Immature natural killer cell (primary cell): ENCODE data around the gene MAN2B2. TPM values are rescaled to one million over a fixed set of nuclear protein-coding genes. Genes with fewer than 3 reads are reported as not detected.

ENCODE experiments used
- DNase-seq, 3 donors: peaks; one replicate each; pipeline ENCODE4 v3.0.0; 2022; ENCODE audit warnings: mixed read lengths in 1 of 3
- H3K27ac Mint-ChIP-seq, 6 donors: one replicate each; pipeline ENCODE4 v1.8.0; 2020; ENCODE audit warnings: mixed read lengths in 6 of 6, mild to moderate bottlenecking in 5 of 6, inconsistent platforms in 4 of 6, moderate library complexity in 3 of 6
- H3K27me3 Mint-ChIP-seq, 3 donors: one replicate each; pipeline ENCODE4 v1.8.0; 2020 to 2021; ENCODE audit warnings: low read depth in 3 of 3, mild to moderate bottlenecking in 3 of 3, mixed read lengths in 3 of 3, moderate library complexity in 3 of 3, inconsistent platforms in 1 of 3
- H3K36me3 Mint-ChIP-seq, 3 donors: one replicate each; pipeline ENCODE4 v1.8.0; 2020; ENCODE audit warnings: mixed read lengths in 3 of 3, inconsistent platforms in 2 of 3, mild to moderate bottlenecking in 2 of 3
- H3K4me1 Mint-ChIP-seq, 2 donors: one replicate each; pipeline ENCODE4 v1.8.0; 2020; ENCODE audit warnings: inconsistent platforms in 2 of 2, mild to moderate bottlenecking in 2 of 2, mixed read lengths in 2 of 2, moderate library complexity in 1 of 2
- H3K4me3 Mint-ChIP-seq, 5 donors: one replicate each; pipeline ENCODE4 v1.8.0; 2020; ENCODE audit warnings: mild to moderate bottlenecking in 5 of 5, mixed read lengths in 5 of 5, inconsistent platforms in 3 of 5, moderate library complexity in 3 of 5
- H3K9me3 Mint-ChIP-seq, 6 donors: one replicate each; pipeline ENCODE4 v1.8.0; 2020; ENCODE audit warnings: mild to moderate bottlenecking in 6 of 6, mixed read lengths in 6 of 6, inconsistent platforms in 4 of 6, moderate library complexity in 3 of 6
- polyA plus RNA-seq, 3 donors: library from polyadenylated mRNA; unstranded; fragments of 300-500 nt; fragmentation: Illumina TruSeq; gene quantifications; one replicate each; pipeline ENCODE4 v1.2.3, GENCODE V29; 2021

Gene MAN2B2
- polyA plus RNA-seq, 3 donors from 2014 or later = 12.9 to 34.9 (median 15.3) TPM

DNA sequence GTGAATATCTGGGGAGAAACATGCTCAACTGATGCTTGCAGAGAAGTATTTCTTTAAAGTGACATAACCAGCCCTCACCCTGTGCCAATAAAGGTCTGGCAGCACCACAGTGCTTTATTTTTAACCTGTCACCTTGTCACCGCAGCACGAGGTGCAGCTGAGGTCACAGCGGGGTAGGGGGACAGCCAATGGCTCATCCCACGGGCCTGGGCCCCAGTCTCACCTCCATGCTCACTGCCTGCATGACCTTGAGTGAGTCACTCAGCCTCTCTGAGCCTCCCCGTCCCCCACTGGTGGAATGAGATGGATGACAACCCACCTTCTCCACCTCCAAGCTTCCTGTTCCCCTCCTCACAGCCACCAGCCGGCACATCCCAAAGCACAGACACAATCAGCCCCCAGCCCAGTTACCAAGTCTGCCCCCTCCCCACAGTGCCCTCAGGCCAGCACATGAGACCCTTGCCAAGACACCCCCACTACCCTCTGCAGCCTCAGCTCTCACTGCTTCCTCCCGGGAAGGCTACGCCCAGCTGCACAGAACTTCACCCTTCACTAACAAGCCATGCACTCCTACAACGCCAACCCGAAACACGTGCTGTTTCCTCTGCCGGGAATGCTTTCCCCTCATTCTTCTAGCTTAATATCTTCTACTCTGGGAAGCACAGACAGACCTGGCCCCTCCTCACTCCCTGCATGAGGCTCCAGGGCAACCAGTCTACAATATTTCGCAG, 24.9 kb upstream of the MAN2B2 start:
- Mint-ChIP-seq H3K9me3 (peaks cover 0 to 3% (median 0%) of the 10 kb centered on the region in 6 donors), H3K27me3 (peaks cover 7 to 24% (median 12%) of the 10 kb centered on the region in 3 donors), H3K36me3 (no peaks in the 10 kb centered on the region), H3K4me3 (no peak overlapping the region), H3K4me1 (no peaks in the 10 kb centered on the region), H3K27ac (no peak overlapping the region)
- DNase-seq = no peak

DNA sequence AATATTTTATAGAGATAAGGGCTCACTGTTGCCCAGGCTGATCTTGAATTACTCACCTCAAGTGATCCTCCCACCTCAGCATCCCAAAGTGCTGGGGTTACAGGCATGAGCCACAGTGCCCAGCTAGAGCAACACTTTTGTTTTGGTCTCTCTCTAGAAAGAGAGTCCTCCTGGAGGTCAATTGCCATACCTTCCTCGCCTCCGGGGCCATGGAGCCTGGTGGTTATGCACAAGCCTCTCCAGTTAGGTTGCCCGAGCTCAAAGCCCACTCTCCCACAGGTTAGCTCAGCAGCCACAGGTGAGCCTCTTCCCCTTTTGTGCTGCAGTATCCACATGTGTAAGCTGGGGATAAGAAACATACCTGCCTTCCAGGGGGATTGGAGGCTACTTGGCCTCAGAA, 24.2 kb upstream of the MAN2B2 start:
- Mint-ChIP-seq H3K36me3 (no peaks in the 10 kb centered on the region), H3K9me3 (peaks cover 0 to 3% (median 0%) of the 10 kb centered on the region in 6 donors), H3K27ac (no peak overlapping the region), H3K4me3 (no peak overlapping the region), H3K27me3 (peaks cover 9 to 24% (median 12%) of the 10 kb centered on the region in 3 donors), H3K4me1 (no peaks in the 10 kb centered on the region)
- no peak for DNase-seq

DNA sequence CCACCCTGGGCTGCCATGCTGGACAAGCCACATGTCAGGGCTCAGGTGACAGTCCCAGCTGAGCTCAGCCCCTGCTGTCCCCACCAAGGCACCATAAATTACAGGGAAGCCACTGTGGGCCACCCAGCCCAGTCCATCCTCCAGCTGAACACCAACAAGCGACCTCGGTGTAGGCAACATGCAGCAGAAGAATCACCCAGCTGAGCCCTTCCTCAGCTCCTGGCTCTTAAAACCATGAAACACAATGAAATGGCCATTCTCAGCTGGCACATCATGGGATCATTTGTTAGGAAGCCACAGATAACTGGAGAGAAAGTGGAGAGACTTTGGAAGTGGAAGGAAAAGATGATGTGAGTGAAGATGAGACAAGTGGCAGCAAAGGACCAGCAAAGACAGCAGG, 23.3 kb upstream of the MAN2B2 start:
- DNase-seq = no peak
- peaks cover 7 to 24% (median 14%) of the 10 kb centered on the region in 3 donors for H3K27me3 Mint-ChIP-seq
- H3K4me3 Mint-ChIP-seq = no peak overlapping the region
- H3K9me3 Mint-ChIP-seq = peaks cover 0 to 3% (median 0%) of the 10 kb centered on the region in 6 donors
- H3K36me3 Mint-ChIP-seq = no peaks in the 10 kb centered on the region
- no peaks in the 10 kb centered on the region for H3K4me1 Mint-ChIP-seq
- H3K27ac Mint-ChIP-seq = no peak overlapping the region

DNA sequence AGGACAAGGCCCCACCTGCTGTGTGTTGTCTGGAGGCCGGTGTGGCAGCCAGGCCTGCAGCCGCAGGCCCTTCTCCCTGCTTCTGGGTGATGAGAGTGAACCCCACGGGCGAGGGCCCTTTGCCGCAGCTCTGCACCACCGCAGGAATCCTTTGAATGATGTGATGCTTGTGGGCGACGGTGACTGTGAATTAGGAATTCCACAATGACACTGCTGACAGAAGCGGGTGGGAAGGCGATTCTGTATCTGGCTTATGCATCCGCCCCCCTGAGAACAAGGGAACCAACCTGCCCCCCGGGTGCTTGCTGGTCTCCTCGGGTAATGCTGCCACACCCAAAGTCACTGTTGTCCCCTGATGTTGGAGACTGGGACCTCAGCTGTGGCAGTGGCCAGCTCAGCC, 19.5 kb upstream of the MAN2B2 start:
- Mint-ChIP-seq H3K9me3 (no peaks in the 10 kb centered on the region), H3K27ac (no peak overlapping the region), H3K4me1 (no peaks in the 10 kb centered on the region), H3K4me3 (no peak overlapping the region), H3K27me3 (peaks cover 4 to 33% (median 10%) of the 10 kb centered on the region in 3 donors), H3K36me3 (no peaks in the 10 kb centered on the region)
- no peak for DNase-seq

DNA sequence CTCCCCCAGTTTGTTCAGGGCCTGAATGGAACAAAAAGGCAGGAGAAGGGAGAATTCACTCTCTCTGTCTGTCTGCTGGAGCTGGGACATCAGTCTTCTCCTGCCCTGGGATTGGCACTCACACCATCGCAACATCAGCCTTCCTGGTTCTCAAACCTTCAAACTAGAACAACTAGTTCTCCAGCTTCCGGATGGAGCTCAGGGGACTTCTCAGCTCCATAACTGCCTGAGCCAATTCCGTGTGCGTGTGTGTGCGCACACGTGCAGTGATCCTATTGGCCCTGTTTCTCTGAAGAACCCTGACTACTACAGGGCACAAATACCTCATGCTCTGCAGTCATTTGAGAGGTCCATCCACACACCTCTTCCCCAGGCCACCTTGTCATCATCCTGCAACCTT, 18.7 kb upstream of the MAN2B2 start:
- H3K36me3 Mint-ChIP-seq = no peaks in the 10 kb centered on the region
- no peak for DNase-seq
- H3K27ac Mint-ChIP-seq = no peak overlapping the region
- H3K9me3 Mint-ChIP-seq = no peaks in the 10 kb centered on the region
- H3K4me1 Mint-ChIP-seq = peaks cover under 1 to 2% of the 10 kb centered on the region in 2 donors
- H3K4me3 Mint-ChIP-seq = no peak overlapping the region
- H3K27me3 Mint-ChIP-seq = peaks cover 5 to 33% (median 8%) of the 10 kb centered on the region in 3 donors

DNA sequence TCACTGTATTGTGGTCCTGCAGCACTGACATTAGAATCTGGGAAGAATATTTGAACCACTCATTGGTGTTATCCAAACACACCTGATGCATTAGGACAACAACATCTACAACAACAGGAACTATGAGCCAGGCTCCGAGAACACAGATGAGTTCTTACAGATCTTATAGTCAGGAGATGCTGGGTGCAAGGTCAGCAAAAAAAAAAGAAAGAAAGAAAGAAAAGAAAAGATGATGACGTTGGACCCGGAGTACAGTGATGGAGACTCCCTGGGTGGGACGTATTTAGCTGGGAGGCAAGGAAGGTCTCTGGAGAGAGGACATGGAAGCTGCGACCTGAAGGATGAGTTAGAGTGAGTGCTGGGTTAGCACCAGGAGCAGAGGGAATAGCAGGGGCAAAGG, 17.8 kb upstream of the MAN2B2 start:
- Mint-ChIP-seq H3K27me3 (peaks cover 7 to 33% (median 15%) of the 10 kb centered on the region in 3 donors), H3K4me3 (no peak overlapping the region), H3K27ac (no peak overlapping the region), H3K36me3 (no peaks in the 10 kb centered on the region), H3K9me3 (no peaks in the 10 kb centered on the region), H3K4me1 (peaks cover 6 to 8% of the 10 kb centered on the region in 2 donors)
- DNase-seq = no peak

DNA sequence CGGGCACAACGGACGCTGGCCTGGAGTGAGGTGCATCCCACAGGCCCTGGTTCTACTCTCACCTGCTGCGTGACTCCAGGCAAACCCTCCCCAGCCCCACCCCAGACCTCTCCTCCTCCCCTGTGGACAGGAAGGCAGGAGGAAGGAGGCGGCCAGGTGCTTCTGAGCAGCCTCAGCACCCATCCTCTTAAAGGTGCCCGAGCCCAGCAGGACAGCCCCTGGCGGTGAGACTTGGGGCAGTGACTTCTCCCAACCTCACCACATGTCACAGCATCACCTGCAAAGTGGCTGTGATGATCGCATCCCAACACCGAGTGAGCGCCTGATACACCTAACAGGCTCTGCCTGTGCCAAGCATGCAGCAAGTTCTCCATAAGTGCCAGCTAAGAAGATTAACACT, 17.1 kb upstream of the MAN2B2 start:
- H3K9me3 Mint-ChIP-seq = no peaks in the 10 kb centered on the region
- no peak overlapping the region for H3K4me3 Mint-ChIP-seq
- peaks cover 6 to 8% of the 10 kb centered on the region in 2 donors for H3K4me1 Mint-ChIP-seq
- no peaks in the 10 kb centered on the region for H3K36me3 Mint-ChIP-seq
- H3K27me3 Mint-ChIP-seq = peaks cover 7 to 31% (median 20%) of the 10 kb centered on the region in 3 donors
- DNase-seq = no peak
- no peak overlapping the region for H3K27ac Mint-ChIP-seq

DNA sequence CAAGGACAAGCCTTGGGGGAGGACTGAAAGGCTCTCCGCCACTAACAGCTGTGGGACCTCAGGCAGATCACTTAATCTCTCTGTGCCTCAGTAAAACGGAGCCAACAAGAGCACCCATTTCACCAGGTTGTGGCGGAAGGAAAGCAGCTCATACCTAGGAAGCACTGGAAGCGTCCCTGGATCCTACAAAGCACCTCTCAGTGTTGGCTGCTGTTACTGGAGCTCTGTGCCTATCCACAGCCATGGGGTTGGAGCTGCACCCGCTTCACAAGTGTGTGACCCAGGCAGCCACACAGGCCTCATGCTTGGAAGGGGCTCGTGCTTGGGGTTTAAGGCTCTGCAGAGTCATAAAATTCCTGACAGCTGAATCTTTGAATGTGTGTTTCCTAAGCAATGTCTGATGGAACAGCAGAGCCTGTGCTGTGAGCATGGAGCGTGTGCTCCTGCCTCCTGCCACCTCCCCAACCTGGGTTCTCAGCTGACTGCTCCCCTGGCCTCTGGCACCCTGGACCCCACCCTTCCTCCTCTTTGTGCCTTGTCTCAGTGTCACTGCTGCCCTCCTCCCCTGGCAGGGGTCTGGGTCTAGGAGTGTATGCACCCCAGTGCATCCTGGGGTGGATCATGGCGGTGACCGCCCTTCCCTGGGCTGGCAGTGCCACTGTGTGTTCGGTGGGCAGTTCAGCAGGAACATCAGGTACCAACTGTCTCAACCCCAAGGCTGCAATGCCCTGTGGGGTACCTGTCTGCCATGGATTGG, 14.4 kb upstream of the MAN2B2 start:
- no peak overlapping the region for H3K27ac Mint-ChIP-seq
- no peaks in the 10 kb centered on the region for H3K36me3 Mint-ChIP-seq
- H3K9me3 Mint-ChIP-seq = no peaks in the 10 kb centered on the region
- H3K4me3 Mint-ChIP-seq = peak overlapping the region in 1 of 5 donors; percentile 15
- H3K27me3 Mint-ChIP-seq = peaks cover 17 to 39% (median 20%) of the 10 kb centered on the region in 3 donors
- no peak for DNase-seq
- H3K4me1 Mint-ChIP-seq = peaks cover 6 to 10% of the 10 kb centered on the region in 2 donors

DNA sequence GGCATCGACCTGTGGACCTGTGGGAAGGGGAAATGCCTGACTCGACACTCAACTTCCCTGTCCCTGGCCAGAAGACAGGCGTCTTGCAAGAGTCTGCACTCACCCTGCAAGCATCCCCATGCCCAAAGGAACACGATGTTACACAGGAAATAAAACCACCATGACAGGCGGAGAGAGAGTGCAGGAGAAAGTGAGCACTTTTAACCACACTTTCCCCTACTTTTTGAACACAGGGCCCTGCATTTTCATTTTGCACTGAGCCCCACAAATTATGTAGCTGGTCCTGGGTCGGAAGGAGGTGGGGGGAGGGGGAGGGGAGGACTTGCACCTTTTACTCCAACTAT, 13.8 kb upstream of the MAN2B2 start:
- H3K36me3 Mint-ChIP-seq = no peaks in the 10 kb centered on the region
- peaks cover 17 to 40% (median 22%) of the 10 kb centered on the region in 3 donors for H3K27me3 Mint-ChIP-seq
- H3K9me3 Mint-ChIP-seq = no peaks in the 10 kb centered on the region
- H3K4me1 Mint-ChIP-seq = peaks cover 6 to 10% of the 10 kb centered on the region in 2 donors
- no peak for DNase-seq
- H3K4me3 Mint-ChIP-seq = peak overlapping the region in 2 of 5 donors; percentile 15 to 51
- no peak overlapping the region for H3K27ac Mint-ChIP-seq

DNA sequence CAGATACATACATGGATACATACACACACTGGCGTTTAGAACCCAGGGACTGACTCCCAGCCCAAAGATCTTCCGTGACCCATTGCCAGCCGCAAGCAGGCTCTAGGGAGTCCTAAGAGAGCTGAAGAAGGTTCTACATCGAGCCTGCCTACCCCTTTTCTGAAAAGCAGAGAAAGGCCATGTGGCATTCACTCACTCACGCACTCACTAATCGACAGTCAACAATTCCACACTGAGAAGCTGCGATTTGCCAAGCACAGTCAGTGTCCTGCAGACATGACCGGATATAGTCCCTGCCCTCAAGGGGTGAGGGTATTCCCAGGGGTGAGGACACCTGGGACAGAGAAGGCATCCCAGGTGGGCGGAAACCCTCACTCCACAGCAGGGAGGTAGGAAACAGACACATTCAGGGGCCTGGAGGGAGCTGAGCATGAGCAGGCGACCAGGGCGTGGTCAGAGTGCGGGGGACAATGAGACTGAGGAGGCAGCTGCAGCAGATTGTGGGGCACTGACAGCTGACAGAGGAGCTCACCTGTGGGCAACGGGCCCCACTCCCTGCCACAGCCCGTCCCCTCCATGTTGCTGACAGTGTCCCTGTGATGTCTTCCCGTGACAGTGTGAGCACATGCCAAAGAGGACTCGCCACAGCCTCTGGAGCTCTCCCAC, 13.2 kb upstream of the MAN2B2 start:
- H3K4me1 Mint-ChIP-seq = peaks cover 6 to 10% of the 10 kb centered on the region in 2 donors
- peaks cover 18 to 38% (median 22%) of the 10 kb centered on the region in 3 donors for H3K27me3 Mint-ChIP-seq
- peak overlapping the region in 3 of 5 donors; percentile 12 to 51 (median 43) for H3K4me3 Mint-ChIP-seq
- H3K9me3 Mint-ChIP-seq = no peaks in the 10 kb centered on the region
- DNase-seq = no peak
- H3K27ac Mint-ChIP-seq = no peak overlapping the region
- H3K36me3 Mint-ChIP-seq = no peaks in the 10 kb centered on the region

DNA sequence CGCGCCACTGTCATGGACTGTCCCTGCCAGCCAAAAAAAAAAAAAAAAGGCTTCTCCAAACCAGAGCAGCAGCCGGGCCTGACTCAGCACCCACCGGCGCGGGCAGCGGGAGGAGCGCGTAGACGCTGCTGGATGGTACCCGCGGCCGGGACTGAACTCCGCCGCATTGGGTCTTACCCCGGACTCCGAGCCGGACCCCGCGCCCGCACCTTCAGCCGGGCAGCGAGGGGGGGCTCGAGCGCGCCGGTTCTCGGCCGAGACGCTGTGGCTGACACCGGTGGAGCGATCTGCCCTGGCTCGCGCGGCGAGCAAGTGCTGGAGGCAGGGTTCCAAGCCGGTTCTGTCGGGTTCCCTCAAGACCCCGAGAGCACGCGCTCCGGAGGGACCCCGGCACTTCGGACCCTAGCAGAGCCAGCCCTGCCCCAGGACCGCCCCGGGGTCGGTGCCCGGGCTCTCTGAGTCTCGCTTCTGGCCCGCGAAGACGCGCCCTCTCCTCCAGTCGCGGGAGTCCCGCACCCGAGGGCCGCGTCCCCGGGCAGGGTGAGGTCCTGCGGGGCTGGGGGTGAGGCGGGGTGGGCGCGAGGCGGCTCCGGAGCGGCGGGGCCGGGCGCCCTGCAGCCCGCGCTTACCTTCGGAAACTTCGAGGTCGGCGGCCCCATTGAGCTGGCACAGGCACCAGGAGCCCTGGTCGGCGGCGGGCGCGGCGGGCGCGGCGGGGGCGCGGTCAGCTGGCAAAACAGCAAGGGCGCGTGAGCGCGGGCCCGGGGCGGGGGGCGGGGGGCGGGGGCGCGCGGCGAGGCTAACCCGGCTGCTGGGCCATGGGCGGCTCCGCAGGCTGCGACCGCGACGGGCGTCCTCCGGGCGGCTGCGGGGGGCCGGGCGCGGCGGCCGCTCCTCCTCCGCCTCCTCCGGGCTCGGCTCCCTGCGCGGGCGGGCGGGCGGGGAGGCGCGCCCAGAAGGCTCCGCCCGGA, 11.8 kb upstream of the MAN2B2 start:
- no peaks in the 10 kb centered on the region for H3K9me3 Mint-ChIP-seq
- no peak overlapping the region for H3K27ac Mint-ChIP-seq
- DNase-seq = no peak
- no peaks in the 10 kb centered on the region for H3K36me3 Mint-ChIP-seq
- peaks cover 18 to 30% (median 22%) of the 10 kb centered on the region in 3 donors for H3K27me3 Mint-ChIP-seq
- H3K4me3 Mint-ChIP-seq = no peak overlapping the region
- H3K4me1 Mint-ChIP-seq = peaks cover 6 to 10% of the 10 kb centered on the region in 2 donors

DNA sequence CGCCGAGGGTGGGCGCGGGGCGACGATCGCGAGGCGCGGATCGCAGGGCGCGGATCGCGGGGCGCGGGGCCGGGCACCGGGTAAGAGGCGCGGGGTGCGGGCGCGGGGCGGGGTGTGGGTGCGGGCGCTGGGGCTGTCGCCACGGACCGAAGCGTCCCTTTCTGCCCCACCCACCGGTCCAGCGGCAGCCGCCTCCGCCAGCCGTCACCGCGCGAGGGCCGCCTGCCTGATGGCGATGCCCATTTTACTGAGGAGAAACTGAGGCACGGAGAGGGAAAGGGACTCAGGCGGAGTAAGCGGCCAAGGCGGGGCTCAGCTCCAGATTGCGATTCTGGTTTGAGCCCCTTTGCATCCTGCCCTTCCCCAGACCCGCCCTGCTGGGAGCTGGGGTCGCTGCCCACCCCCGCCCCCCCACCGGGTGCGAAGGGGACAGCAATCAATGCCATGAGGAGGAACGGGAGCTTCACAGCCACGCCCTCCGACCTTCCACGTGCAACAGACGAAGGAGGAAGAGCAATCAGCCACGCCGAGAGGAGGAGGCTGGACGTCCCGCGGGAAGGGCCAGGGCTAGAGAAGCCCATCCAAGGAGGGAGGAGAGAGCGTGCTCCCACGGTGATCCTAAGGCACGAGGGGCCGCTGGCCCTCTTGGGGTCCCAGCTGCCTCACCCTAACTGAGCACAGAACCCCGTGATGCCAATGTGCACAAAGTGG, 10.9 kb upstream of the MAN2B2 start:
- Mint-ChIP-seq H3K4me3 (no peak overlapping the region), H3K36me3 (no peaks in the 10 kb centered on the region), H3K9me3 (no peaks in the 10 kb centered on the region), H3K27me3 (peaks cover 20 to 26% (median 22%) of the 10 kb centered on the region in 3 donors), H3K27ac (no peak overlapping the region), H3K4me1 (peaks cover 6 to 10% of the 10 kb centered on the region in 2 donors)
- DNase-seq = no peak
